Measurements from ENCODE around the gene SHCBP1L. TPM values are rescaled to one million over a fixed set of nuclear protein-coding genes. Genes with fewer than 3 reads are reported as not detected.

Gene SHCBP1L
- total RNA-seq, 4 donors from 2014 or later: 1.3 TPM; not detected in 3

GRCh38 chr1:182930985-182931384 is 22.0 kb downstream of the SHCBP1L start:
- TF ChIP-seq POLR2A (IDR thresholded peaks at IDR 0.05) (no peak), EP300 (IDR thresholded peaks at IDR 0.05) (no peak), CTCF (IDR thresholded peaks at IDR 0.05) (no peak)
- no peak for DNase-seq (ENCODE audit: low spot score in 2 of 2)
- Histone ChIP-seq H3K27me3 (no peaks in the 10 kb centered on the region), H3K27ac (no peak overlapping the region), H3K36me3 (no peaks in the 10 kb centered on the region), H3K4me1 (no peaks in the 10 kb centered on the region), H3K9me3 (peaks cover 0 to 11% (median 4%) of the 10 kb centered on the region in 4 donors), H3K4me3 (no peak overlapping the region)
- 76 to 77% methylated on average over 1 of the region's 1 CpG for WGBS, 2 donors

DNA sequence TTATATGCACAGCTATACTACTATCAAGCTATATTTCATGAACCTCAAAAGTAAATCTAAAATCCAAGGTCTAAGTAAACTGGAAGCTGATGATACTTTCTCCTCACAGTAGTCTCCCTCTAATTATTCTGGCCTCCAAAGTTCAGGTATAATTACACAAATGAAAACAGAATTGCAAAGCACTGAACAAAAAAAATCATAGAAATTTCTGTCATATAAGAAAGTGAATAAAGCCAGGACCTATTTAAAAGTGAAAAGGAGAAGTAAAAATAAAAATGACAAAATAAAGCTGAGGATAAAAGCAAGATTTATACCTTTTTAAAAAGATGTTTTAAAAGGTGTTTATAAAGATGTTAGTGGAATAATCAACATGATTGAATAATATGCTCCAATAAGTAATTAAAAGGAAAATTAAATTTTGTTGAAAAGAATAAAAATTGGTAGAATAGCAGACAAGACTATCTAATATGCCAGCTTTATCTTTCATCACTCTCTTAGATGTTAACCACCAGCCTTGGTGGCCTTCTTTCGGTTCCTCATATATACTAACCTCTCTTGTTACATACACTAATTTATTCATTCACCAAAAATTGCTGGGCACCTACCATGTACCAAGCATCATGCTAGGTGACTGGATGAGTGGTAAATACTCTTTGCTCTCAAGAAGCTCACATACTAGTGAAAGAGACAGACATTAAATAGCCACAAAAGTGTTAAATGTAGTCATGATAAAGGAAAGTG is 25.1 kb downstream of the SHCBP1L start:
- no peak for DNase-seq (ENCODE audit: low spot score in 2 of 2)
- H3K27me3 ChIP-seq: no peaks in the 10 kb centered on the region
- H3K27ac ChIP-seq: no peak overlapping the region
- no peaks in the 10 kb centered on the region for H3K9me3 ChIP-seq
- no peaks in the 10 kb centered on the region for H3K4me1 ChIP-seq
- no peak overlapping the region for H3K4me3 ChIP-seq
- H3K36me3 ChIP-seq: no peaks in the 10 kb centered on the region
- WGBS, 2 donors: 80 to 85% methylated on average over 1 of the region's 1 CpG
- TF ChIP-seq POLR2A (IDR thresholded peaks at IDR 0.05) (no peak), EP300 (IDR thresholded peaks at IDR 0.05) (no peak), CTCF (IDR thresholded peaks at IDR 0.05) (no peak)

GRCh38 chr1:182925661-182926060 is 27.3 kb downstream of the SHCBP1L start:
- no peak for TF ChIP-seq POLR2A (IDR thresholded peaks at IDR 0.05)
- TF ChIP-seq EP300 (IDR thresholded peaks at IDR 0.05): no peak
- no peak for TF ChIP-seq CTCF (IDR thresholded peaks at IDR 0.05)
- H3K27me3 ChIP-seq: no peaks in the 10 kb centered on the region
- 31 to 42% methylated on average over 1 of the region's 1 CpG for WGBS, 2 donors
- H3K36me3 ChIP-seq: no peaks in the 10 kb centered on the region
- no peak overlapping the region for H3K27ac ChIP-seq
- no peaks in the 10 kb centered on the region for H3K9me3 ChIP-seq
- H3K4me1 ChIP-seq: no peaks in the 10 kb centered on the region
- no peak for DNase-seq (ENCODE audit: low spot score in 2 of 2)
- no peak overlapping the region for H3K4me3 ChIP-seq

GRCh38 chr1:182917378-182917777 is 35.6 kb downstream of the SHCBP1L start:
- H3K9me3 ChIP-seq: peaks cover 0 to 29% (median 0%) of the 10 kb centered on the region in 4 donors
- H3K4me3 ChIP-seq: no peak overlapping the region
- no peaks in the 10 kb centered on the region for H3K36me3 ChIP-seq
- TF ChIP-seq EP300 (IDR thresholded peaks at IDR 0.05): no peak
- no peak for TF ChIP-seq POLR2A (IDR thresholded peaks at IDR 0.05)
- TF ChIP-seq CTCF (IDR thresholded peaks at IDR 0.05): no peak
- H3K27ac ChIP-seq: no peak overlapping the region
- no peaks in the 10 kb centered on the region for H3K4me1 ChIP-seq
- WGBS, 2 donors: 61 to 67% methylated on average over 3 of the region's 3 CpGs
- no peaks in the 10 kb centered on the region for H3K27me3 ChIP-seq
- DNase-seq (ENCODE audit: low spot score in 2 of 2): no peak

GRCh38 chr1:182913401-182913800 is 39.6 kb downstream of the SHCBP1L start:
- TF ChIP-seq CTCF (IDR thresholded peaks at IDR 0.05) (no peak), POLR2A (IDR thresholded peaks at IDR 0.05) (no peak), EP300 (IDR thresholded peaks at IDR 0.05) (no peak)
- 94 to 100% methylated on average over 3 of the region's 3 CpGs for WGBS, 2 donors
- H3K4me3 ChIP-seq: no peak overlapping the region

More at GRCh38 chr1:182913401-182913800, 39.6 kb downstream of the SHCBP1L start:
- H3K27me3 ChIP-seq: no peaks in the 10 kb centered on the region
- DNase-seq (ENCODE audit: low spot score in 2 of 2): no peak
- no peaks in the 10 kb centered on the region for H3K36me3 ChIP-seq
- H3K9me3 ChIP-seq: peaks cover 0 to 29% (median 0%) of the 10 kb centered on the region in 4 donors
- no peak overlapping the region for H3K27ac ChIP-seq
- no peaks in the 10 kb centered on the region for H3K4me1 ChIP-seq
